Measurements from ENCODE around the gene MEIS2.

DNA sequence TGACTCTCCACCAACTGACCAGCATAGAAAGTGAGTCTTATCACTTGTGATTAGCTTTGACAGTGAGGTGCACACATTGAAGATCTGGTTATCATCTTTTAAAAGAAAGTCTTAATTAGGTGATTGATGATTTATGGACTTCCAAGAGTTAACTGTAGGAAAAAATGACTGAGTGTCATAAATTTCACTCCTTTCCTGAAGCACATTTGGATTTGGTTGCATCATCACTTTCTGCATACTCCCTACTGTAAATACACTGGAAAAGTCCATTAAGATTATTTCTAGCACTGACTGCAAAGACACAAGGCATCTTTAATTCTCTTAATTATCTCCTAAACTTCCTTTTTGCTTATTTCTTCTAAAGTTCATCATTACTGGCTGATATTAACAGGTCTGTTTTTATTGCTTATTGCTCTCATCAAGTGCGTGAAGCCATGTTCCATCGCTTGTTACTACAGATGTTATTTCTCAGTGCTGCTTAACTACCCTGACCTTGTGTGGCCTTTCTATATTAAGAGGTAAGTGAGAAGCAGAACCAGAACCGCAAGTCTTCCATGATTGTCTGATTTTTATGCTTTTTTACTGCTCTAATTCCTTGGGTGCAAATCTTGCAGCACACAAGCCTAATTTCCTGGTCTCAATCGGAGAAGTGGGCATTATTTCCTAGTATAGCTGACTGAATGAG lies 153.2 kb downstream of the MEIS2 start:
- TF ChIP-seq, protein P1, sequence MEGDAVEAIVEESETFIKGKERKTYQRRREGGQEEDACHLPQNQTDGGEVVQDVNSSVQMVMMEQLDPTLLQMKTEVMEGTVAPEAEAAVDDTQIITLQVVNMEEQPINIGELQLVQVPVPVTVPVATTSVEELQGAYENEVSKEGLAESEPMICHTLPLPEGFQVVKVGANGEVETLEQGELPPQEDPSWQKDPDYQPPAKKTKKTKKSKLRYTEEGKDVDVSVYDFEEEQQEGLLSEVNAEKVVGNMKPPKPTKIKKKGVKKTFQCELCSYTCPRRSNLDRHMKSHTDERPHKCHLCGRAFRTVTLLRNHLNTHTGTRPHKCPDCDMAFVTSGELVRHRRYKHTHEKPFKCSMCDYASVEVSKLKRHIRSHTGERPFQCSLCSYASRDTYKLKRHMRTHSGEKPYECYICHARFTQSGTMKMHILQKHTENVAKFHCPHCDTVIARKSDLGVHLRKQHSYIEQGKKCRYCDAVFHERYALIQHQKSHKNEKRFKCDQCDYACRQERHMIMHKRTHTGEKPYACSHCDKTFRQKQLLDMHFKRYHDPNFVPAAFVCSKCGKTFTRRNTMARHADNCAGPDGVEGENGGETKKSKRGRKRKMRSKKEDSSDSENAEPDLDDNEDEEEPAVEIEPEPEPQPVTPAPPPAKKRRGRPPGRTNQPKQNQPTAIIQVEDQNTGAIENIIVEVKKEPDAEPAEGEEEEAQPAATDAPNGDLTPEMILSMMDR (IDR thresholded peaks at IDR 0.05; ENCODE audit: borderline replicate concordance, extremely low read depth, low read length, poor library complexity, severe bottlenecking), result no peak
- TF ChIP-seq EZH2 (IDR thresholded peaks at IDR 0.05; ENCODE audit: borderline replicate concordance, low read depth, low read length, severe bottlenecking), result no peak

Measured in DND-41 (cell line).